C4-2B (cell line): ENCODE data around the gene MKX.

Source experiments
- ZFX ChIP-seq: fragments of 450-650 bp; IDR thresholded peaks from 2 replicates; pipeline ENCODE4 v1.6.1; 2017
- TF ChIP-seq, protein P1 (sequence below): fragments of 450-650 bp; conservative IDR thresholded peaks from 2 replicates; pipeline ENCODE4 v1.5.1; 2017; ENCODE audit warnings: mild to moderate bottlenecking

DNA sequence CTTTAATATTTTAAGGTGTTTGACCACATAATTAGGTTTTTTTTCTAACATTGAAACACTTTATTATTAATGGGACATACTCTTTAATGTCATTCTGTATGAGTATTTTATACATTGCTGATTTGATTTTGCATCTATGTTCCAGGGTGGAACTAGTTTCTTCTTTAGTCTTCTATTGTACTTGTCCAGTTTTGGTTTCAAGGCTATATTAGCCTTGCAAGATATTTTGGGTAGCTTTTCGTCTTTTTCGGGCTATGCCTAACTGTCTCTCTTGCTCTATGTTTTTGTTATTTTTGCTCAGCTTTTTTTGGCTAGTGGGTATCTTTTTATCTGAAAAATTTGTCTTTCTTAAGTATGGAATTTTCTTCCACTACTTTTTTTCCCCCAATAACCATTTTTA is 38.7 kb upstream of the MKX start:
- TF ChIP-seq, protein P1, sequence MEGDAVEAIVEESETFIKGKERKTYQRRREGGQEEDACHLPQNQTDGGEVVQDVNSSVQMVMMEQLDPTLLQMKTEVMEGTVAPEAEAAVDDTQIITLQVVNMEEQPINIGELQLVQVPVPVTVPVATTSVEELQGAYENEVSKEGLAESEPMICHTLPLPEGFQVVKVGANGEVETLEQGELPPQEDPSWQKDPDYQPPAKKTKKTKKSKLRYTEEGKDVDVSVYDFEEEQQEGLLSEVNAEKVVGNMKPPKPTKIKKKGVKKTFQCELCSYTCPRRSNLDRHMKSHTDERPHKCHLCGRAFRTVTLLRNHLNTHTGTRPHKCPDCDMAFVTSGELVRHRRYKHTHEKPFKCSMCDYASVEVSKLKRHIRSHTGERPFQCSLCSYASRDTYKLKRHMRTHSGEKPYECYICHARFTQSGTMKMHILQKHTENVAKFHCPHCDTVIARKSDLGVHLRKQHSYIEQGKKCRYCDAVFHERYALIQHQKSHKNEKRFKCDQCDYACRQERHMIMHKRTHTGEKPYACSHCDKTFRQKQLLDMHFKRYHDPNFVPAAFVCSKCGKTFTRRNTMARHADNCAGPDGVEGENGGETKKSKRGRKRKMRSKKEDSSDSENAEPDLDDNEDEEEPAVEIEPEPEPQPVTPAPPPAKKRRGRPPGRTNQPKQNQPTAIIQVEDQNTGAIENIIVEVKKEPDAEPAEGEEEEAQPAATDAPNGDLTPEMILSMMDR, result no peak
- no peak for TF ChIP-seq ZFX
